Measurements from ENCODE around the gene ASAP2. TPM values are rescaled to one million over a fixed set of nuclear protein-coding genes. Genes with fewer than 3 reads are reported as not detected.

The ASAP2 gene
- polyA plus RNA-seq, 4 donors, result 31.7 to 66.1 (median 54.9) TPM

DNA sequence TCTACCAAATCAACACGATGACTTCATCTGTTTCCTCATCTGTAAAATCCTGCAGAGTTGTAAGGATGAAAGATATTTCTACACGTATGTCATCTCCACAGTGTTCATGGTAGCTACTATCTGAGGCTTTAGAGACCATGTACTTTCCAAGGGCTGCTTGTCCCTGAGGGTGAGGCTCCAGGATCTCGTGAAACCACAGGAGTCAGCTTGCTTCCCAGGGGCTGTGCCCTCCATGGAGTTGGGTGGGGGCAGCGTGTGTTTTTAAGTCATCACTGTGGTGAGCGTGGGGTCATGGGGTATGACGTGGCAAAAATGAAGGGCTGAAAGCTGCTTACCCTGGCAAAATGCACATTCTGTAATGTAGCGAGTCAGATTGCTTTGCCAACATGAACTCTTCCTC is 81.6 kb downstream of the ASAP2 start:
- no peak for DNase-seq (ENCODE audit: low read depth in 4 of 4, low spot score in 3 of 4)

GRCh38 chr2:9288681-9289338 is 82.2 kb downstream of the ASAP2 start:
- DNase-seq (ENCODE audit: low read depth in 4 of 4, low spot score in 3 of 4), result no peak

GRCh38 chr2:9291331-9291730 is 84.7 kb downstream of the ASAP2 start:
- no peak for DNase-seq (ENCODE audit: low read depth in 4 of 4, low spot score in 3 of 4)

DNA sequence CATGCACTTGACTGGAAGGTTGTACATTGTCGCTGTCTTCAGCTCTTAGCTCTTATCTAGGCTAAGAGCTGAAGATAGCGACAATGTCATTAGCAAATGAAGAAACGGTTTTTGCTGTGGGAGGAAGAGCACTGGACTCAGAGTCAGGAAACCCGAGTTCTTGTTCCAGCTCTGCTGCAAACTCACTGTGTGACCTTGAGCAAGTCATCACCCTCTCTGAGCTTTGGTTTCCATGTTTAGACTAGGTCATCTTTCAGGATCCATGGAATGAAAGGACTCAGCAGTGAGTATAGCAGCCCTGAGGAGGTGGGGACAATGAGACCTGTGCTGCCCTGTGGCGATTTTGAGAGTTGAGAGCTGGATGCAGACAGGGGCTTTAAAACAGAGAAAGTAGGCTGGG is 85.3 kb downstream of the ASAP2 start:
- DNase-seq (ENCODE audit: low read depth in 4 of 4, low spot score in 3 of 4), result no peak

GRCh38 chr2:9292426-9292825 is 85.8 kb downstream of the ASAP2 start:
- no peak for DNase-seq (ENCODE audit: low read depth in 4 of 4, low spot score in 3 of 4)

DNA sequence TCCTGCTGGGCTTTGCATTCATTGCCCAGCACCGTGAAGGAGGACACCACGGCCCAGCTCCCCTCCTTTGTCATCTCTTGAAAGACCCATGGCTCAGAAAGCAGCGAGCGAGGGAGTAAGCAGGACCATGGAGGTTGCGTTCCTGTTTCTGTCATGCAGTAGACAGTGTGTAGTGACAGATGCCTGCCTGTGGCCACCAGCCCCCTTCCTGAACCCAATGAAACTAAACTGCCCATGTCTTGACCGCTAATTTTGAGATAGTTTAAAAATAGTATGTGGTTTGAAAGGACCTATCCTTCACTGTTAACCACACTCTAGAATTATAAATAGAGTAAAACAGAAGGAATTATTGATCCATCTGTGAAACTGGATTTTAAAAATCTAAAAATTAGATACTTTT is 88.2 kb downstream of the ASAP2 start:
- no peak for DNase-seq (ENCODE audit: low read depth in 4 of 4, low spot score in 3 of 4)

DNA sequence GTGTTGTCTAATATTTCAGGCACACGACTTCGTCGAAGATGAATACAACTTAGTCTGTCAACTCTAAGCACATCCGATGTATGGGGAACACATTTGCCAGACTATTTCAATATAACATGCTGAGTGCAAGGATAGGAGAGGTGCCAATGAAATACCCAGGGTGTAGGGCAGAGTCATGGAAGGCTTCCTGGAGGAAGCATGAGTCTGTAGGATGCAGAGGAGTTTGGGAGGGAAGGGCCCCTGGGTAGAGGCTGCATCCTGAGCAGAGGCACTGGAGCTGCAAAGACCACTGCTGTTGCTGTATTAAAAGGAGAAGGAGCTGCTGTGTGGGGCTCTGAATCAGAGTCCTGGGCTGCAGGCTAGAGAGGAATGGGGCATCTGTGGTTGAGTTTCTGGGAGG is 89.9 kb downstream of the ASAP2 start:
- no peak for DNase-seq (ENCODE audit: low read depth in 4 of 4, low spot score in 3 of 4)

DNA sequence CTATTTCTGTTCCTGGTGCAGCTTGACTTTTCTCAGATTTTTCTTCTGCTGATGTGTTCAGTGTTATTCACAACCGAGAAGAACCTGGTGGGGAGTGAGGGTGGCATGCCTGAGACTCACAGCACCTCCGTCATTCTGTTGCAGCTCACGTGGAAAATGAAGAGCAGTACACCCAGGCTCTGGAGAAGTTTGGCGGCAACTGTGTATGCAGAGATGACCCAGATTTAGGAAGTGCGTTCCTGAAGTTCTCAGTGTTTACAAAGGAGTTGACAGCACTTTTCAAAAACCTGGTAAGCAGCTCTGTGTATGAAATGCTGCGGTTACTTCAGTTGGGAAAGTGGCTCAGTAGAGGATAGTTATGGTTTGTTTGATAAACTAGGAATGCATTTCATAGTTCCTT is 90.5 kb downstream of the ASAP2 start:
- DNase-seq (ENCODE audit: low read depth in 4 of 4, low spot score in 3 of 4), result no peak

- no peak for DNase-seq (ENCODE audit: low read depth in 4 of 4, low spot score in 3 of 4)
These were observed 91.2 kb downstream of the ASAP2 start for GRCh38 chr2:9297807-9298206.

DNA sequence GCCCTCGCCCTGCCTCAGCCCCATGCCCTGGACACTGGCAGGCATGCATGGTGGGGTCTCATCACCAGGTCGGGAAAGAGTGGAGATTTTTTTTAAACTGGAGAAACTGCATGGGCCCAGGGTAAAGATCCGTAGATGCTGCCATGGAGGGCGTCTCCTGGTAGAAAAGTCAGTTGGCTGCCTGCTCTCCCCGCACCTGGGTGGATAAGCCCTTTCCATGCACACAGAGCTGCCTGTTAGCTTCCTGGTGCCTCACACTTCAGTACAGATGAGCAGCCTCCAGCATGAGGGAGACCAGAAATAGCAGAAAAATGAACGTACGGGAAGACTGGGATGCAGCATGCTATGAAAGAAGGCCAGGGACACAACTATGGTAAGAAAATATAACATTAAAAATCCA is 92.0 kb downstream of the ASAP2 start:
- DNase-seq (ENCODE audit: low read depth in 4 of 4, low spot score in 3 of 4), result no peak

DNA sequence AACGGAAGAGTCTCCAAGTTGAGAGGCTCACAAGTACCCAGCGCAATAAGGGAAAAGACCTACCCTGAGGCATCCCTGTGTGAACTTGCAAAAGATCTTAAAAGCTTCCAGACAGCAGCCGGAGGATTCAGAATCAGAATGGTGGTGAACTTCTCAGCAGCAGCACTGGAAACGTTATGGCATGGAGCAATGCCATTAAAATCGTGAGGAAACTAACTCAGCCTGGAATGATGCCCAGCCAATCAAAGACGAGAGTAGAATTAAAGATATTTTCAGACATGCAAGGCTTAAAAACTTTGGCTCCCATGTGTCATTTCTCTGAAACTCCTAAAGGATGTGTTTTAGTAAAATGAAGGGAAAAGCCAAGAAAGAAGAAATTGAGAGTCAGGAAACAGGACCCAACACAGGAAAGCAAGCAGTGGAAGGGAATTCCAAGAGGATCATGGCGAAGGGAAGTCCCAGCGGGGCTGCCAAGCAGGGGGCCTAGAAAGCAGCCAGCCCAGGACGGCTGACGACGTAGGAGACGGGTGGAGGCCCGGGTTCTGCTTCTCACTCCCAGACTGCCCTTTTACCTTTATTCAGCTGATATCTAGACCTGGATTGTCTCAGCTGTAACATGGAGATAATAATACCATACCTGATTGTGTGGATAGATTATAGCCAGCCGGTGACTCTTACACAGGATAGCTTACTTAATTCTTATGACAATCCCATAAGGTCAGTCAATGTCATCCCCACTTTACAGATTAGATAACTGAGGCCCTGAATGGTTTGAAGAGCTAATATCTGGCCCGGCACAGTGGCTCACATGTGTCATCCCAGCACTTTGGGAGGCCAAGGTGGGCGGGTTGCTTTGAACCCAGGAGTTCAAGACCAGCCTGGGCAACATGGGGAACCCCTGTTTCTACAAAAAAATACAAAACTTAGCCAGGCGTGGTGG is 92.8 kb downstream of the ASAP2 start:
- no peak for DNase-seq (ENCODE audit: low read depth in 4 of 4, low spot score in 3 of 4)

DNA sequence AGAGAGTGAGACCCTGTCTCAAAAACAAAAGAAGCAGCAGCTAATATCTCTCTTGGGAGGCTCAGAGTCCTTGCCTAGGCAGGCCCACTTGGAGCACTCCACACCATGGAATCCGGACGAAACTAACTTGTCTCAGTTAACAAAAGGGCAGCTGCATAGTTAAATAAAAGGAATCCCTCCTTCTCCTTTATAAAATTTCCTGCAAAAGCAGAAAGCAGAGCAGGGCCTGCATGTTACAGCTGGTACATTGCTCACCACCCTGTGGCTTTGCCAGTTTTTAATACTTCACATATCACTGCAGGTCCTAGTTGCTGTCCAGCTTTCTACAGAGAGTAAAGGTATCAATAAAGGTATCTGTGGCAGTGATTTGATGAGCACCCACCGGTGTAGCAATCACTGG is 93.6 kb downstream of the ASAP2 start:
- DNase-seq (ENCODE audit: low read depth in 4 of 4, low spot score in 3 of 4), result no peak

GRCh38 chr2:9300829-9301453 is 94.3 kb downstream of the ASAP2 start:
- no peak for DNase-seq (ENCODE audit: low read depth in 4 of 4, low spot score in 3 of 4)

- no peak for DNase-seq (ENCODE audit: low read depth in 4 of 4, low spot score in 3 of 4)
These were observed 96.1 kb downstream of the ASAP2 start for GRCh38 chr2:9302755-9303154.

GRCh38 chr2:9303528-9304225 is 97.1 kb downstream of the ASAP2 start:
- no peak for DNase-seq (ENCODE audit: low read depth in 4 of 4, low spot score in 3 of 4)

GRCh38 chr2:9306911-9307310 is 100.3 kb downstream of the ASAP2 start:
- no peak for DNase-seq (ENCODE audit: low read depth in 4 of 4, low spot score in 3 of 4)

GRCh38 chr2:9307535-9307934 is 100.9 kb downstream of the ASAP2 start:
- DNase-seq (ENCODE audit: low read depth in 4 of 4, low spot score in 3 of 4), result no peak

DNA sequence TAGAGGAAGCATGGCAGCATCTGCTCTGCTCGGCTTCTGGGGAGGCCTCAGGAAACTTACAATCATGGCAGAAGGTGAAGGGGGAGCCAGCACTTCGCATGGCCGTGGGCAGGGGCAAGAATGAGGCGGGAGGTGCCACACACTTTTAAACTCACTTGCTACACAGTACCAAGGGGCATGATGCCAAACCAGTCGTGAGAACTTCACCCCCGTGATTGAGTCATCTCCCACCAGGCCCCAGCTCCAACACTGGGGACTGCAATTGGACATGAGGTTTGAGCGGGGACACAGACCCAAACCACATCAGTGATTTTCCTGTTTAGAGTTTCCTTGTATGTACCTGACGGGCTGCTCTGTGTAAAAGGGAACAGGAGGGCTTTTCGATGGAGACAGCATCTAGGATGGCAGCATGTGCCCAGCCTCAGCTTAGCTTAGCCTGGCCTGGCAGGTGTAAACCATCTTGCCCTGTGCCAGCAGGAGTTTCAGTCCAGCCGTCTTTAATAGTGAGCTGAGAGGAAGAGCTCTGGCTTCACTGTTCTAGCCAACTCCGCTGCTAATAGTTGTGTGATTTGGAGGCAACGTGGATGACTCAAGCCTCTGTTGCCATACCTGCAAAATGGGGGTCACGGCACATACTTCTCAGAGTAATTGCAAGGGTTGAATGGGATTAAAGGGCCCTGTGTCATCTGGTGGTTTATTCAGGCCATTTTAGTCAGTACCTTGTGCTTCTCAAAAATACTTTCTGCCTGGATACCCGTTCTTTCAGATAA is 101.8 kb downstream of the ASAP2 start:
- no peak for DNase-seq (ENCODE audit: low read depth in 4 of 4, low spot score in 3 of 4)

GRCh38 chr2:9309147-9309546 is 102.5 kb downstream of the ASAP2 start:
- DNase-seq (ENCODE audit: low read depth in 4 of 4, low spot score in 3 of 4), result no peak

DNA sequence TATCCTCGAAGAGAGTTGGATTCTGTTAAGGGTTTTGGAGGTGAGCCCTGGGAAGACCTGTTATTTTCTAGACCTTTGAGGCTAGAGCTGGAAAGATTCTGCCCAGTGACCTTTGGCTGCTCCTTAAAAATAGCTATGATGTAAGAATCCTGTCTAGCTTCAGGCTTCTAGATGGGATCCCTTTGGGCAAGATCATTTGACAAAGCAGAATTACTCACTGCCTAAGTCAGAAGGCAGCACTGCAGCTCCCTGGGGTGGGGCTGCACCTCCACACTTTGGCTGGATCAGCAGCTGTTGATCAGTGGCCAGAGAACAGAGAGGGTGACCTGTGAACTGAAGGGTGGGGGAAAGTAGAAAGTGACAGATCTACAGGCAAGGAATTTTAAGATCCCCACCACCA is 103.8 kb downstream of the ASAP2 start:
- no peak for DNase-seq (ENCODE audit: low read depth in 4 of 4, low spot score in 3 of 4)

Measured in left renal pelvis (tissue), 4 donors.